Esophagus muscularis mucosa (tissue), 4 donors: ENCODE measurements around the gene ZBTB7C.
A peak's percentile ranks its signal among the peaks of the same experiment; 100 is the strongest.

Experiments used
- EP300 ChIP-seq: sonication (generic); formaldehyde crosslinking; IDR thresholded peaks from one replicate; pipeline ENCODE4 v1.6.1; 2017; ENCODE audit warnings: antibody characterized with exemption
- POLR2A ChIP-seq: fragments of 450-650 bp; IDR thresholded peaks from one replicate; pipeline ENCODE4 v1.6.1; 2017; ENCODE audit warnings: antibody characterized with exemption, moderate library complexity, mild to moderate bottlenecking, low read depth
- TF ChIP-seq, protein P1 (sequence below), 3 experiments: fragments of 200-600 bp in 2 of 3; fragments of 450-650 bp in 1 of 3; sonication (generic) in 2 of 3; IDR thresholded peaks; one replicate each; pipeline ENCODE4 v1.5.1; 2017 to 2019; ENCODE audit warnings: antibody characterized with exemption in 3 of 3, mild to moderate bottlenecking in 2 of 3, moderate library complexity in 1 of 3

DNA sequence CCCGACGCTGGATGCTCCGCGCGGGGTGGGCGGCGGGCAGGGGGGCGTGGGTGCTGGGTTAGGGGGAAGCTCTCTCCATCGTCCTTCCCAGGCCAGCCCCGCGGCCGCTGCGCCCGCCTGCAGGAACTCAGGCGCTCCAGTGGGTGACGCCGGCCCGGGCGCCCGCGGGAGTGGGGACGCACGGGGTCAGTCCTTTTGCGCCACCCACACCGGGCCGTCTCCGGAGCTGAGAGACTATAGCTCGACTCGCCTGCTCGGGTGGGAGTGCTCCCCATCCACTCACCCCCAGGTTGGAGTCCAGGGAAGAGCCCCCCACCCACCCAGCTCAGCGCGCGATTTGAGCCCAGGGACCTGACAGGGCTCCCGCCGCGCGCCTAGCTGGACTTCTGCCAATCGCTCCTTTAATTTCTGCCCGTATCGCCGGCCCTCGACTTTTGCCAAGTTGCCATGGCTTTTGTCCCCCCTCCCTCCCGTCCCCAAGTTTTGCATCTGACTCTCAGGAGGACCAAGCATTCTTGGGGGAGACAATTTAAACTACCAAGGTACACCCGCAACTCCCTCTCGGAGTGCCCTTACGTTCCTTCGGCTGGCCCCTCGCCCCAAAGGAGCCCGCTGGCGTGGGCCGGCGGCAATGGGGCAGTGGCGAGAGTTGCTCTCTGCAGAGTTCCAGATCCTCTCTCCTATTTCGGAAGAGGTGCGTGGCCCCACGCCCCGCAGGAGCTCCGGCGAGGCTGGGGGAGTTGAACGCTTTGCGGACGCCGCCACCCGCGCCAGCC, 272.9 kb downstream of the ZBTB7C start:
- TF ChIP-seq, protein P1, sequence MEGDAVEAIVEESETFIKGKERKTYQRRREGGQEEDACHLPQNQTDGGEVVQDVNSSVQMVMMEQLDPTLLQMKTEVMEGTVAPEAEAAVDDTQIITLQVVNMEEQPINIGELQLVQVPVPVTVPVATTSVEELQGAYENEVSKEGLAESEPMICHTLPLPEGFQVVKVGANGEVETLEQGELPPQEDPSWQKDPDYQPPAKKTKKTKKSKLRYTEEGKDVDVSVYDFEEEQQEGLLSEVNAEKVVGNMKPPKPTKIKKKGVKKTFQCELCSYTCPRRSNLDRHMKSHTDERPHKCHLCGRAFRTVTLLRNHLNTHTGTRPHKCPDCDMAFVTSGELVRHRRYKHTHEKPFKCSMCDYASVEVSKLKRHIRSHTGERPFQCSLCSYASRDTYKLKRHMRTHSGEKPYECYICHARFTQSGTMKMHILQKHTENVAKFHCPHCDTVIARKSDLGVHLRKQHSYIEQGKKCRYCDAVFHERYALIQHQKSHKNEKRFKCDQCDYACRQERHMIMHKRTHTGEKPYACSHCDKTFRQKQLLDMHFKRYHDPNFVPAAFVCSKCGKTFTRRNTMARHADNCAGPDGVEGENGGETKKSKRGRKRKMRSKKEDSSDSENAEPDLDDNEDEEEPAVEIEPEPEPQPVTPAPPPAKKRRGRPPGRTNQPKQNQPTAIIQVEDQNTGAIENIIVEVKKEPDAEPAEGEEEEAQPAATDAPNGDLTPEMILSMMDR (IDR thresholded peaks at IDR 0.05), result peak in 1 of 3 experiments; percentile 41
- TF ChIP-seq POLR2A, result no peak
- no peak for TF ChIP-seq EP300
